Measurements from ENCODE around the gene TMEM9B. TPM values are rescaled to one million over a fixed set of nuclear protein-coding genes. Genes with fewer than 3 reads are reported as not detected.
"Not testable (repeated sequence)": the region's sequence is repeated elsewhere in the genome, so short reads cannot be mapped to it uniquely, and the experiment has no call there.

TMEM9B gene
- polyA plus RNA-seq, 1 donor from 2014 or later: 104 TPM

DNA sequence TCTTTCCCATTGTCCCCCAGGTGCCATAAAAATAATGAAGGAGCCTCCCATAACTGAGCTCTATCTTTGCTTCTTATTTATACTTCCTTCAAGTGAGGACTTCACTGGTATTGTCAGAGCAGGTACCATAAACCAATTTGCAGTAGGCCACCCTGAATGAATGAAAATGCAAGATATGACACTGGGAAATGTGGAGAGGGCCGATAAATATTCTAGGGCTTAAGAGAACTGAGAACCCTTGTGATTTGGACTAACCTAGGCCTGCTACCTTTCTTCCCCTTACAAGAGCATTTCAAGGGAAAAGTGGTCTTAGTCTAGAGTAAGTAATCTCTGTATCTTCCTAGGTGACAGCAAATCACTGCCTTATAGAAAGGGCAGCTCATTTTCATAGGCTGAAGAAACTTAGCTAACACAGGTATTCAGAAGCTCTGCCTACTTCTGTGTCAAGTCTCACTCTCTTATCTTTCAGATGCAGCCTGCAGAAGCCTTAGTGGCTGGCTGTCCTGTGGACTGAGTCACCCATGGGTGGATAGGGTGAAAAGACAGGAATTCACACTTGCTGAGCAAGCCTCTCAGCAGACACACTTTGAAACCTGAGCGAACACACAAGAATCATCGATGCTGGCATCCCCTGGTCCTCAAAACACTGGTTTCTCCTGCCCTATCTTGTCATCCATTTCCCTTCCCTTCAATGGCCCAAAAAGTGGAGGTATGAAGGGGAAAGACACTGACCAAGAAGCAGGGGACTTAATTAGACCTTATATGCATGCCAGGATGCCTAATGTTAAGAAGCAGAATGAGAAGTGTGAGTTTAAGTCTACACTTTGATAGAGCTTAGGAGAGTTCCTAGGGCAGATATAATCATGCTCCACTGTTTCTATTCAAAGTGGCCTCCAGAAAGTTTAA is 24.3 kb upstream of the TMEM9B start:
- peaks cover 9% of the 10 kb centered on the region for H3K27me3 Mint-ChIP-seq
- no peaks in the 10 kb centered on the region for H3K4me1 Mint-ChIP-seq
- H3K36me3 Mint-ChIP-seq: no peaks in the 10 kb centered on the region
- no peaks in the 10 kb centered on the region for H3K9me3 Mint-ChIP-seq
- H3K4me3 Mint-ChIP-seq: no peak overlapping the region
- no peak overlapping the region for H3K27ac Mint-ChIP-seq

GRCh38 chr11:8987446-8987845 is 23.2 kb upstream of the TMEM9B start:
- H3K27ac Mint-ChIP-seq: no peak overlapping the region
- no peaks in the 10 kb centered on the region for H3K4me1 Mint-ChIP-seq
- H3K4me3 Mint-ChIP-seq: no peak overlapping the region
- H3K9me3 Mint-ChIP-seq: peaks cover 0 to 1% (median 0%) of the 10 kb centered on the region in 3 donors
- H3K36me3 Mint-ChIP-seq: no peaks in the 10 kb centered on the region
- peaks cover 9% of the 10 kb centered on the region for H3K27me3 Mint-ChIP-seq

DNA sequence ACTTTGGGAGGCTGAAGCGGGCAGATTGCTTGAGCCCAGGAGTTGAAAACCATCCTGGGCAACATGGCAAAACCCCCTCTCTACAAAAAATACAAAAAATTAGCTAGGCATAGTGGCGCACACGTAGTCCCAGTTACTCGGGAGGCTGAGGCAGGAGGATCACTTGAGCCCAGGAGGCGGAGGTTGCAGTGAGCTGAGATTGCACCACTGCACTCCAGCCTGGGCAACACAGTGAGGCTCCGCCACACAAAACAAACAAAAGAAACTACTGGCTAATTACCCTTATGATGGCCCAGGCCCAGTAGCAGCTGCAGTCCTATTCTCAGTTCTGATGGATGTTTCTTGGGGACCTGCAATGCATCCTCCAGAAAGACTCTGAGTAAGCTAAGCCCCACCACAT is 22.5 kb upstream of the TMEM9B start:
- H3K36me3 Mint-ChIP-seq, H3K27me3 Mint-ChIP-seq, H3K9me3 Mint-ChIP-seq, H3K4me3 Mint-ChIP-seq, H3K27ac Mint-ChIP-seq, H3K4me1 Mint-ChIP-seq: not testable (repeated sequence)

DNA sequence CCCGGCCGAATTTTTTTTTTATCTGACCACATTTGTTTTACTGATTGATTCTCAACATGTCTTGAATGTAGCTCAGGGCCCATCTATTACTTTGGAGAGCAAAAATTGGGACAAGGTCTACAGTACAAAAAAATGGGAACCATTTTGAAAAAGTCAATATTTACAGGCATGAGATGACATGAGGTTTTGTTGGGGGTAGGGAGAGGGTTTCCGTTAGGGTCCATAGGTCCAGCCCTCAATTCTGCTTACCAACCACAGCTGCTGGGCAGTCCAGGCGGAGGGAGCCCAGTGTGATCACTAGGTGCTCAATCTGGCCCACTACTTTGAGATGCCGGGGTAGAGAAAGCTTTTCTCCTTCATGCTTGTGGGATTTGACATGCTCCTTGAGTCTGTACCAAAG is 21.2 kb upstream of the TMEM9B start:
- Mint-ChIP-seq H3K27ac (no peak overlapping the region), H3K36me3 (no peaks in the 10 kb centered on the region), H3K9me3 (peaks cover 0 to 1% (median 0%) of the 10 kb centered on the region in 3 donors), H3K4me1 (no peaks in the 10 kb centered on the region), H3K27me3 (peaks cover 6% of the 10 kb centered on the region), H3K4me3 (no peak overlapping the region)

GRCh38 chr11:8983552-8983951 is 19.3 kb upstream of the TMEM9B start:
- H3K4me3 Mint-ChIP-seq: no peak overlapping the region
- peaks cover 0 to 1% (median 0%) of the 10 kb centered on the region in 3 donors for H3K9me3 Mint-ChIP-seq
- H3K4me1 Mint-ChIP-seq: no peaks in the 10 kb centered on the region
- no peaks in the 10 kb centered on the region for H3K36me3 Mint-ChIP-seq
- no peak overlapping the region for H3K27ac Mint-ChIP-seq
- H3K27me3 Mint-ChIP-seq: peaks cover 6% of the 10 kb centered on the region

DNA sequence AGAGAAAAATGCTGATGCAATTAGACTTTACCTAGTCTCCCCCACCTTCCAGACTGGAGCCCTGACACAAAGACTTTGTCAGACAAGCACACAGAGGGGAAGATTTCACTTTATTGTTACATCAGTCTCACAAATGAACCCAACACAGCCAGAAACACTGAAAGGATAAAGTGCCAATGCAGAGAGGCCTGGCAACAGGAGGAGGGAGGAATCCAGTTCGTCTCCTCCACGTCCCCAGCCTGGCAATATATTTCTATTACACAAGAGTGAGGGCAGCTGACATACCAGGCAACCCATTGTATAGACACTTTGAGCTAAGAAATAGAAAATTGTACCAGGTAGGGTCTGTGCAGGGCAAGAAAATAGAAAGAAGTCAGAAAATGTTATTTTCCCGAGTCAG is 16.2 kb upstream of the TMEM9B start:
- H3K9me3 Mint-ChIP-seq: peaks cover 0 to 1% (median 0%) of the 10 kb centered on the region in 3 donors
- H3K36me3 Mint-ChIP-seq: no peaks in the 10 kb centered on the region
- H3K4me3 Mint-ChIP-seq: no peak overlapping the region
- no peak overlapping the region for H3K27ac Mint-ChIP-seq
- H3K4me1 Mint-ChIP-seq: no peaks in the 10 kb centered on the region
- H3K27me3 Mint-ChIP-seq: no peaks in the 10 kb centered on the region

DNA sequence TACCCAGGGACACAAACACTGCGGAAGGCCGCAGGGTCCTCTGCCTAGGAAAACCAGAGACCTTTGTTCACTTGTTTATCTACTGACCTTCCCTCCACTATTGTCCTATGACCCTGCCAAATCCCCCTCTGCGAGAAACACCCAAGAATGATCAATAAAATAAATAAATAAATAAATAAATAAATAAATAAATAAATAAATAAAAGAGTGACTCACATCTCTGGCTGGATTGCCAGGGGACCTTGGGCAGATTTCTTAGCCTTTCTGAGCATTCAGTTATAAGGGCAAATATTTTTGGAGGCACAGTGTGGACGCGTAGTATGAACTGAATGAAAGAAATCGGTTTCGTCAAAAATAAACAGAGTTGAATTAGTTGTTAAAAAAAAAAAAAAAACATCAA is 15.1 kb upstream of the TMEM9B start:
- H3K36me3 Mint-ChIP-seq, H3K27me3 Mint-ChIP-seq, H3K9me3 Mint-ChIP-seq, H3K27ac Mint-ChIP-seq, H3K4me3 Mint-ChIP-seq, H3K4me1 Mint-ChIP-seq: not testable (repeated sequence)

DNA sequence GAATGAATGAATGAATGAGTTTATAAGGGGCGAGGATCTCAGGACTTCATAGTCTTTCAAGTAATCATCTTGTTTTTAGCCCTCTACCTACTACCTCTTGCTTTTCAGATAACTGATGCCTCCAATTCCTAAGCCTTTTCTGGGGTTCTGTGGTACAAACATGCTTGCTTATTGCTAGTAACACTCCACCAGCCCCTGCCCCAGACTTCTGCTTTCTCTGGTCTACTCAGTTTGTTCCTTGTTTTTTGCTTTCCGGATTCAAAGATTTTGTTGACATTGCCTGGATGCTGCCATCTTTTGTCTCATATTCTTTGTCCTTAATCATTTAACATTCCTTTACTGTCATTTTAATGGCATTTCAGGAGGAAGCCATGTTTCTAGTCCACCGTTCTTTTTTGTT is 8.9 kb upstream of the TMEM9B start:
- no peaks in the 10 kb centered on the region for H3K9me3 Mint-ChIP-seq
- peaks cover 2% of the 10 kb centered on the region for H3K36me3 Mint-ChIP-seq
- peaks cover 0 to 5% (median 0%) of the 10 kb centered on the region in 3 donors for H3K4me1 Mint-ChIP-seq
- no peak overlapping the region for H3K27ac Mint-ChIP-seq
- no peaks in the 10 kb centered on the region for H3K27me3 Mint-ChIP-seq
- no peak overlapping the region for H3K4me3 Mint-ChIP-seq

GRCh38 chr11:8971924-8972316 is 7.7 kb upstream of the TMEM9B start:
- Mint-ChIP-seq H3K27me3 (no peaks in the 10 kb centered on the region), H3K4me3 (no peak overlapping the region), H3K36me3 (peaks cover 2% of the 10 kb centered on the region), H3K4me1 (peaks cover 0 to 5% (median 0%) of the 10 kb centered on the region in 3 donors), H3K9me3 (no peaks in the 10 kb centered on the region), H3K27ac (no peak overlapping the region)

- no peak overlapping the region for H3K4me3 Mint-ChIP-seq
- H3K27ac Mint-ChIP-seq: no peak overlapping the region
- peaks cover 2% of the 10 kb centered on the region for H3K36me3 Mint-ChIP-seq
- H3K4me1 Mint-ChIP-seq: peaks cover 0 to 5% (median 2%) of the 10 kb centered on the region in 3 donors
- no peaks in the 10 kb centered on the region for H3K27me3 Mint-ChIP-seq
- H3K9me3 Mint-ChIP-seq: no peaks in the 10 kb centered on the region
Observed at GRCh38 chr11:8971196-8971923, 7.1 kb upstream of the TMEM9B start.

DNA sequence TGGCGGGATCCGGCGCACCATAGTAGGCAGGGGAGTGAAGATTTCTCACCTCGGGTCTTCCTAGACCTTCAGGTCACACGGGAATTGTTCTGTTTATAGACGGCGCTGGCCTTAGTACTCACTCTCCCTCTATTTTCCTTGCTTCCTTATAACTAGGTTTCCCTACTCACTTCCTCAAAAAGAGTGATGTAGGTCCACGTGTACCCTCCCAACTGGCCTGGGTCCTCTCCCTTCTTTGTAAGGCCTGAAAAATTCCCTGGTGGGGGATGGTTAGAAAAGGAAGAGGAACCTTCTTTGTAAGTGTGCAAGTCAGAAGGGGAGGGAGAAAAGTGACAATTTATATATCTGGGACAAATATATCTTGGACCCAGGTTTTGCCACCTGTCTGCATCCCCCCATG is 2.9 kb upstream of the TMEM9B start:
- H3K27me3 Mint-ChIP-seq: no peaks in the 10 kb centered on the region
- no peaks in the 10 kb centered on the region for H3K9me3 Mint-ChIP-seq
- peaks cover 2% of the 10 kb centered on the region for H3K36me3 Mint-ChIP-seq
- H3K27ac Mint-ChIP-seq: peak overlapping the region in 1 of 3 donors; percentile 62
- H3K4me3 Mint-ChIP-seq: peak overlapping the region in 1 of 4 donors; percentile 100
- peaks cover 19 to 20% (median 20%) of the 10 kb centered on the region in 3 donors for H3K4me1 Mint-ChIP-seq

- Mint-ChIP-seq H3K4me1 (peaks cover 26 to 33% (median 28%) of the 10 kb centered on the region in 3 donors), H3K27me3 (no peaks in the 10 kb centered on the region), H3K4me3 (peak overlapping the region; percentile 93 to 100 (median 97)), H3K36me3 (no peaks in the 10 kb centered on the region), H3K9me3 (no peaks in the 10 kb centered on the region), H3K27ac (peak overlapping the region; percentile 96 to 99 (median 98))
Observed at GRCh38 chr11:8963569-8964323, 496 bp downstream of the TMEM9B start.

DNA sequence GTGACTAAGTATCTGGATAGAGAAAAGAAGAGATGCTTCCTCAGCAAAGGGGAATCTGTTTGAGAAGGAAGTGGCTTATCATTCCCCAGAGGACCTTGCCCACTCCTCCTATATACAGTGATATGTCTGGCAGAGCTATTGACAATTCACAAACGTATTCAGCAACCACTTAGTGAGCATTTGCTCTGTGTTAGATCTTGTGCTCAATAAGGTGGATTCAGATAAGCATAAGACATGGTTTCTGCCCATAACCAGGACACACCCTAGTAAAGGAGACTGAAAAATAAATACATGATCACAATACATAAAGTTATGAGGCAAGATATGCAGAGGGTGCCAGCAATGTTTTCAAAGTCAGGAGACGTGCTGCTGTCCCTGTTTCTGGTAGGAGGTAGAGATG is 1.4 kb downstream of the TMEM9B start:
- no peaks in the 10 kb centered on the region for H3K27me3 Mint-ChIP-seq
- H3K36me3 Mint-ChIP-seq: no peaks in the 10 kb centered on the region
- H3K4me1 Mint-ChIP-seq: peaks cover 26 to 33% (median 26%) of the 10 kb centered on the region in 3 donors
- H3K9me3 Mint-ChIP-seq: no peaks in the 10 kb centered on the region
- H3K27ac Mint-ChIP-seq: peak overlapping the region in 2 of 3 donors; percentile 98 to 99
- H3K4me3 Mint-ChIP-seq: peak overlapping the region; percentile 61 to 100 (median 79)

DNA sequence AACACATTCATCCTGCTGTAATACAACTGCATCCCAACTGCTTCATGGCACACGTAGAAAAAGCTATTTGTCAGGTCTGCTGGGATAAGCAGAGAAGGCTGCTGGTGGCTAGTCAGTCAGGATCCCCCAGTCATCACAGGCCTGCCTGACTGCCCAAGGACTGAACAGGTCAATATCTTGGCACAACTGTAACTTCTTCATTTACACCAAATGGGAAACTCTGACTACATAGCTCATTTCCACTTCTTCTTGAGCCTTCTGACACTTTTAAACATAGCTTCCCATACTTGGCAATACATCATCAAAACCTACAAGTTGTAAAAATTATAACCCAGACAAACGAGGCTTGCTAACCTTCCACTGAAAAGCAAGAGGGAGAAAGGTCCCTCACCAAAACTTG is 2.8 kb downstream of the TMEM9B start:
- no peak overlapping the region for H3K27ac Mint-ChIP-seq
- peaks cover 5% of the 10 kb centered on the region for H3K36me3 Mint-ChIP-seq
- no peaks in the 10 kb centered on the region for H3K9me3 Mint-ChIP-seq
- H3K4me3 Mint-ChIP-seq: peak overlapping the region in 1 of 4 donors; percentile 100
- H3K4me1 Mint-ChIP-seq: peaks cover 27 to 37% (median 30%) of the 10 kb centered on the region in 3 donors
- no peaks in the 10 kb centered on the region for H3K27me3 Mint-ChIP-seq
